ENCODE results near the gene TBC1D5.

GRCh38 chr3:17433876-17434275 lies 308.6 kb downstream of the TBC1D5 start:
- TF ChIP-seq CTCF (IDR thresholded peaks at IDR 0.05; ENCODE audit: control extremely low read depth in 1 of 3, insufficient read depth in 1 of 3, low read depth in 1 of 3, low read length in 3 of 3) (no peak), BACH1 (IDR thresholded peaks at IDR 0.05; ENCODE audit: low read length) (no peak), TAF1 (IDR thresholded peaks at IDR 0.05; ENCODE audit: low read depth, low read length) (no peak), RAD21 (IDR thresholded peaks at IDR 0.05 in 1 of 2, conservative IDR thresholded peaks at IDR 0.05 in 1 of 2; ENCODE audit: low read depth in 2 of 2, low read length in 2 of 2) (no peak)
